BLaER1 treated with 17β-estradiol and CSF1 and Interleukin-3, amounts not matched to agents 10 nM and 100 nM (cell line): ENCODE results near the gene ARHGAP11A.

Experiments used
- H3K27ac ChIP-seq, 11 experiments: shearing (Covaris generic); formaldehyde crosslinking; 2 replicates each; pipeline ENCODE4 v1.8.1; 2022
- H3K27me3 ChIP-seq, 11 experiments: shearing (Covaris generic); formaldehyde crosslinking; 2 replicates each; pipeline ENCODE4 v1.8.1; 2022
- H3K36me3 ChIP-seq, 11 experiments: shearing (Covaris generic); formaldehyde crosslinking; 2 replicates each; pipeline ENCODE4 v1.8.1; 2022
- H3K4me1 ChIP-seq, 10 experiments: shearing (Covaris generic); formaldehyde crosslinking; 2 replicates each; pipeline ENCODE4 v1.8.1; 2022
- H3K4me2 ChIP-seq, 11 experiments: shearing (Covaris generic); formaldehyde crosslinking; 2 replicates each; pipeline ENCODE4 v1.8.1; 2022
- H3K4me3 ChIP-seq, 10 experiments: shearing (Covaris generic); formaldehyde crosslinking; 2 replicates each; pipeline ENCODE4 v1.8.1; 2022
- H3K9ac ChIP-seq, 11 experiments: shearing (Covaris generic); formaldehyde crosslinking; 2 replicates each; pipeline ENCODE4 v1.8.1; 2022
- H3K9me3 ChIP-seq, 11 experiments: shearing (Covaris generic); formaldehyde crosslinking; replicated peaks in 1 of 11; 2 replicates each; pipeline ENCODE4 v1.8.1; 2022
- H4K20me1 ChIP-seq, 11 experiments: shearing (Covaris generic); formaldehyde crosslinking; 2 replicates each; pipeline ENCODE4 v1.8.1; 2022
- Cebpa-rat ChIP-seq, 11 experiments: shearing (Covaris generic); IDR thresholded peaks; 2 replicates each; pipeline ENCODE4 v1.8.1; 2022

Gene ARHGAP11A

DNA sequence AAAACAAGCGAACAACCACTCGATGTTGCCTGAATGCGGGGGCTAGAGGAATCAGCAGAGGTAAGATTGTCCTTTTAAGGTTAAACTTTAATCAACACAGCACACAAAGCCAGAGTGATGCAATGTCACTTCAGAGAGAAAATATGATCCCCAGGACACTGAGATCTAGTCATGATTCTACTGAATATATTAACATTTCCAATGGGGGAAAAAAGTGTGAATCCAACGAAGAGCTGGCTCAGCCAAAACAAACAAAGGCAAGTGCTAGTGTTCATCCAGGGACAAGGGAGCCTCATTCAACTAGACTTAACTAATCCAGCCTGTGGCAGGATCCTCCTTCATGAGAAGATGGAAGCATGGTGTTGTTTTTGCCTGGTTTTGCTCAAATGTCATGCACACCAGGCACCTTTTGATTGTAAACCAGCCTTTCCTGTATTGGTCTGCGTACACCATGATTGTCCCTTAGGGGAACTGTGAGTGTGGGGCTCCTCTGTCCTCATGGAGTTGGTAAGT lies 62.0 kb downstream of the ARHGAP11A start:
- H3K27ac ChIP-seq, result no peak overlapping the region

DNA sequence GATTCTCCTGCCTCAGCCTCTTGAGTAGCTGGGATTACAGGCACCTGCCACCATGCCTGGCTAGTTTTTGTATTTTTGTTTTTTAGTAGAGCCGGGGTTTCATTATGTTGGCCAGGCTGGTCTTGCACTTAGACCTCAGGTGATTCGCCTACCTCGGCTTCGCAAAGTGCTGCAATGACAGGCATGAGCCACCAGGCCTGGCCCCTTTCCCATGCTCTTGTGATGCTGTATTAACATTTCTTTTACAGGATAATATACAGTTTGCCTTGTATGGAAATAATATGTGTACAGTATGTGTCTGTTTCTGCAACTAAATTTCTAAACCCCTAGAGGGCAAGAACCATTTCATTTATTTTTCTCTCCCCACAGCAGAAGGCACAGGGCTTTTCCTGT lies 64.0 kb downstream of the ARHGAP11A start:
- Histone ChIP-seq H3K4me2 (peak overlapping the region in 7 of 11 experiments; percentile 2 to 53 (median 30); a peak in 9 of 22 replicates), H3K9ac (no peak overlapping the region), H4K20me1 (no peaks in the 10 kb centered on the region), H3K27me3 (no peaks in the 10 kb centered on the region), H3K4me3 (no peak overlapping the region), H3K27ac (no peak overlapping the region), H3K4me1 (peaks cover 6 to 23% (median 17%) of the 10 kb centered on the region in 10 experiments), H3K36me3 (no peaks in the 10 kb centered on the region), H3K9me3 (no peaks in the 10 kb centered on the region)
- no peak for TF ChIP-seq Cebpa-rat (IDR thresholded peaks at IDR 0.05)

More for the DNA sequence above, 62.0 kb downstream of the ARHGAP11A start:
- Histone ChIP-seq H3K36me3 (no peaks in the 10 kb centered on the region), H4K20me1 (0 out of 22 replicates have a peak, but pooled peaks cover 0 to 2% (median 0%) of the 10 kb centered on the region in 11 experiments), H3K27me3 (peaks cover 0 to 3% (median 0%) of the 10 kb centered on the region in 11 experiments; a peak in 1 of 22 replicates), H3K4me2 (peak overlapping the region in 1 of 11 experiments; percentile 22; a peak in 1 of 22 replicates), H3K9me3 (no peaks in the 10 kb centered on the region), H3K4me1 (peaks cover 6 to 27% (median 12%) of the 10 kb centered on the region in 10 experiments), H3K9ac (no peak overlapping the region), H3K4me3 (no peak overlapping the region)
- TF ChIP-seq Cebpa-rat (IDR thresholded peaks at IDR 0.05), result no peak

DNA sequence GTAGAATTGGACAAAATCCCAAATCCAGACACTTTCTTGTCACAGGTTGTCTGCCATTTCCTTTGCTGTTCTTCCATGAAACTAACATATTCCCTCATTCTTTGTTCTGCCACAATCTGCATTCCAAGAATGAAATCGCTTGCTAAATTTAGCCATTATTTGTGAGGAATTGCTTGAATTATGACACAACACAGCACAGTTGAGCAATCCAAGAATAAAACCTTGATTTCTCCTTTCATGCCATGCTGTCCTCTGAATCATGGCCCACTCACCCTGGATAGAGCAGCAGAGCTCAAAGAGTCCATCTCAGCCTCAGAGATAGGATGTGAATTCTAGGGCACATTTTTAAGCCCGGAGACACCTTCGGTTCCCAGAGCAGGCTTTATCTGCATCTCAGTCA lies 67.3 kb downstream of the ARHGAP11A start:
- Histone ChIP-seq H3K27me3 (no peaks in the 10 kb centered on the region), H3K4me1 (peaks cover 11 to 45% (median 20%) of the 10 kb centered on the region in 10 experiments), H3K9ac (no peak overlapping the region), H3K27ac (no peak overlapping the region), H3K4me2 (peak overlapping the region in 1 of 11 experiments; percentile 1; a peak in 1 of 22 replicates), H3K36me3 (no peaks in the 10 kb centered on the region), H4K20me1 (no peaks in the 10 kb centered on the region), H3K9me3 (peaks cover 0 to 4% (median 0%) of the 10 kb centered on the region in 11 experiments; a peak in 1 of 22 replicates), H3K4me3 (no peak overlapping the region)
- TF ChIP-seq Cebpa-rat (IDR thresholded peaks at IDR 0.05), result no peak

DNA sequence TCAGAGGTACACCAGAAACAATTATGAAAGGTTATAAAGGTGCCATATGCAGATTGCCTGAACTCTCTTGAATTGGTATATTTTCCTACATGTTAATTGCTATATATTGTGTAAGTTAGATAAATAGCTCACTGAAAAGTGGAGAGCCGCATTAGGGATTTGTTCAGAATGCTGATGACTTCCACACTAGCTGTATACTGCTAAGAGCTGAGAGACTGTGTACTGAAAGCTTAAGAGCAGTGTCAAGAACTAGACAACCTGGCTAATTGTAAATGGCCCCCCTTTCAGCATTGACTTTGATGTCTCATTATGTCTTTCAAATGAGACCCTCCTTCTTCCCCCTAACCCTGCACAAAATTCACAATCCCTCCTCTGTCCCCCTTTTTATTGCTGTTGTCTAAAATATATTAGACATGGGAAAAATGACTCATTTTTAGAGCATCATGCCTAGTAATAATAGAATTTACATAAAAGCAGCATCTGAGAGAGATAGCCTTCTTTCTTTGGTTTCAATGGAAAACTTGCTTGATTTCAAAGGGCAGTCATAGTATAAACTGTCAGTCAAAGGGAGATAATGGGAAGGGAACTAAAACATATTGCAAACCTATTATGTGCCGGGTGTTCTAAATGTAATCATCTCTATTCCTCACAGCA lies 67.8 kb downstream of the ARHGAP11A start:
- Histone ChIP-seq H3K4me1 (peaks cover 11 to 45% (median 20%) of the 10 kb centered on the region in 10 experiments), H4K20me1 (no peaks in the 10 kb centered on the region), H3K9ac (no peak overlapping the region), H3K9me3 (peaks cover 0 to 4% (median 0%) of the 10 kb centered on the region in 11 experiments; a peak in 1 of 22 replicates), H3K27me3 (no peaks in the 10 kb centered on the region), H3K27ac (no peak overlapping the region), H3K4me2 (peak overlapping the region in 3 of 11 experiments; percentile 56 to 73 (median 62); a peak in 4 of 22 replicates), H3K4me3 (no peak overlapping the region), H3K36me3 (no peaks in the 10 kb centered on the region)
- no peak for TF ChIP-seq Cebpa-rat (IDR thresholded peaks at IDR 0.05)

DNA sequence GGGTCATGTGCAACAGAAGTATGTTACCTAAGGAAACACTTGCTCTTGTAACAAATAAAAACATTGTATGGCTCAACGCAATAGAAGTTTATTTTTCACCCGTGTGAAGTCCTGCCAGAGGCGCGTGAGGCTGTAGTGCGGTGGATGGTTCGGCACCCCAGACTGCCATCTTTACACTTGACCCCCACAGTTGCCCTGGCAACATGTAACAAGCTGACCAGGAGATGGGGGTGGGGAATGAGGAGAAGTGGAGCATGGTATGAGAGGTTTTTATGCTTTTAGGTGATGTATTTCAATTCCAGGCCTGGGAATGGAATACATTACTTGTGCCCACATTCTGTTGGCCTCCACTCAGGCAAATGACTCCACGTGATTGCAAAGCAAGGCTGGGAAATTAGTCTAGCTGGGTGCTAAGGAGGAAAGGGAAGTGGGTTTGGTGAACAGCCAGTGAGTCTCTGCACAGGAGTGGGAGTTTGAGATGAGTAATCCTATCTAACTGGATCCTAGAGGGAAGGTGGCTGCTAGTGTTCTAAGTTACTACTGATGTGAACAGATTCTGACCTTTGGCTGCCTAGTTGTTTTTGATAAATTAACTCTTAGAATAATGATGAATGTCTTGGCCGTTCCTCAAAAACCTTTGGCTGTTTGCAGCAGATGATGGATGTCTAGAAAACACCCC lies 68.7 kb downstream of the ARHGAP11A start:
- no peaks in the 10 kb centered on the region for H3K36me3 ChIP-seq
- no peaks in the 10 kb centered on the region for H4K20me1 ChIP-seq
- H3K9me3 ChIP-seq, result peaks cover 0 to 4% (median 0%) of the 10 kb centered on the region in 11 experiments; a peak in 1 of 22 replicates
- H3K4me3 ChIP-seq, result no peak overlapping the region
- H3K27me3 ChIP-seq, result no peaks in the 10 kb centered on the region
- peaks cover 11 to 45% (median 19%) of the 10 kb centered on the region in 10 experiments for H3K4me1 ChIP-seq
- H3K9ac ChIP-seq, result no peak overlapping the region
- TF ChIP-seq Cebpa-rat (IDR thresholded peaks at IDR 0.05), result no peak
- peak overlapping the region; percentile 25 to 73 (median 47); a peak in 21 of 22 replicates for H3K4me2 ChIP-seq
- H3K27ac ChIP-seq, result 0 out of 22 replicates have a peak overlapping the region, but pooled peaks of 1 of the 11 experiments have one; percentile 27

DNA sequence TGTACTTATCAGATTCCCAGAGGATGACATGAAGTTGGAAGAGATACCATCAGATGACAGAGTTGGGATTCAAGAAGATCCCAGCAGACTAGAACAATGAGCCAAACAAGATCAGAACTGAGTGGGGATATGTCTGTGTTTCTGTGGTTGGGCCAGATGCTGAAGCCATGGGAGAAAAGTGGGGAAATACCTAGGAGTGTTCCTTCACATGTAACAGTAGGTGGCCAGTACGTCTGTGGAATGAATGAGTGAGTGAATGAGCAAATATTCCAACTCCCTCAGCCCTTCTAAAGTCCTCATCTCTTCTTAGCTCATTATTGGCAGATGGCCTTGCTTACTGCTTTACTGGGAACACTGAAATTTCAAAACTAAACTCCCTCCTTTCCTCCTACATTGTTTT lies 70.3 kb downstream of the ARHGAP11A start:
- no peak for TF ChIP-seq Cebpa-rat (IDR thresholded peaks at IDR 0.05)
- no peak overlapping the region for H3K27ac ChIP-seq
- H3K27me3 ChIP-seq, result no peaks in the 10 kb centered on the region
- H3K9ac ChIP-seq, result no peak overlapping the region
- H3K36me3 ChIP-seq, result no peaks in the 10 kb centered on the region
- no peaks in the 10 kb centered on the region for H4K20me1 ChIP-seq
- peaks cover 9 to 45% (median 11%) of the 10 kb centered on the region in 10 experiments for H3K4me1 ChIP-seq
- H3K4me3 ChIP-seq, result no peak overlapping the region
- H3K4me2 ChIP-seq, result peak overlapping the region in 2 of 11 experiments; percentile 39 to 73; a peak in 4 of 22 replicates
- H3K9me3 ChIP-seq, result peaks cover 0 to 4% (median 0%) of the 10 kb centered on the region in 11 experiments; a peak in 1 of 22 replicates

DNA sequence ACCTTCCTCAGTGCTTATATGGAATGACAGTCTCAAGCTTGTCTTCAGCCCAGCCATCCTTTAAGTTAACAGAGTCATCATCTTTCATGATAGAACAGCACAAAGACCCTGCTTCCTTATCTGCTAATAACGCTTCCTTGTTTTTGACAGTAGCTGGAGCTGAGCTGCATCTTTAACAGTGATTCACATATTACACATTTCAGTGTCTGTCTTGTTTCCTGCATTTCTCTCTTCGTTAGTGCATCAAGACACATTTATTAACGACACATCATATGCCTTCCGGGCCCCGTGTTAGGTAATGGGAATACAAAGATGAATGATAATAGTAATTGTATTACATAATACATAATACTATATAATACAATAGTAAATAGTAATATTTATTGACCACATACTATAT lies 72.3 kb downstream of the ARHGAP11A start:
- H3K4me1 ChIP-seq, result peaks cover 9 to 50% (median 11%) of the 10 kb centered on the region in 10 experiments
- H3K27ac ChIP-seq, result no peak overlapping the region
- no peak overlapping the region for H3K9ac ChIP-seq

DNA sequence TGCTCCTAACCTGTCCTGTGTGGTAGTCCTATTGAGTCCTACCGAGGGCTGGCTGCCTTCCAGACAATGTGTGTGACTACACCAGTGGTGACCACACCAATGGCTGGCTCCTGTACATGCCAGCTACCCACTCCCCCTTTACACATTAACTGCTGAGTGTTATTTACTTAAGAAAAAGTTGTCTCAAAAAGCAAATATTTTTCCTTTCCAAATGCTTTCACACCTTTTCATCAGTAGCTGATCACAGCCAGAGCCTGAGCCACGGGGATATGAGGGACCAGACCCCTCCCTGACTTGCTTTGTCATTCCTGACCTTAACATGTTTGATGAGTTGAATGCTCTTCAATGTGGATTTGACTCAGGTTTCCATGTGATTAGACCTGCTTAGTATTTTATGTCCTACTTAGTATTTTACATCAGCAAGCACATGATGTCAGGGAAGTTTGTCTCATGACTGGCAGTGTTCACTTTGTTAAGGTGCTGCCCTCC lies 72.9 kb downstream of the ARHGAP11A start:
- no peak overlapping the region for H3K9ac ChIP-seq
- H3K9me3 ChIP-seq, result peaks cover 0 to 4% (median 0%) of the 10 kb centered on the region in 11 experiments; a peak in 1 of 22 replicates
- H3K27ac ChIP-seq, result no peak overlapping the region
- peaks cover 9 to 47% (median 11%) of the 10 kb centered on the region in 10 experiments for H3K4me1 ChIP-seq
- H3K36me3 ChIP-seq, result no peaks in the 10 kb centered on the region
- no peaks in the 10 kb centered on the region for H4K20me1 ChIP-seq
- 0 out of 22 replicates have a peak overlapping the region, but pooled peaks of 1 of the 11 experiments have one; percentile 10 for H3K4me2 ChIP-seq
- TF ChIP-seq Cebpa-rat (IDR thresholded peaks at IDR 0.05), result no peak
- no peak overlapping the region for H3K4me3 ChIP-seq
- H3K27me3 ChIP-seq, result no peaks in the 10 kb centered on the region

More for the DNA sequence above, 72.3 kb downstream of the ARHGAP11A start:
- peaks cover 0 to 4% (median 0%) of the 10 kb centered on the region in 11 experiments; a peak in 1 of 22 replicates for H3K9me3 ChIP-seq
- no peaks in the 10 kb centered on the region for H3K36me3 ChIP-seq
- TF ChIP-seq Cebpa-rat (IDR thresholded peaks at IDR 0.05), result no peak
- no peaks in the 10 kb centered on the region for H3K27me3 ChIP-seq
- no peak overlapping the region for H3K4me2 ChIP-seq
- H4K20me1 ChIP-seq, result no peaks in the 10 kb centered on the region
- no peak overlapping the region for H3K4me3 ChIP-seq
